Peyer's patch (tissue), 4 donors: ENCODE results near the gene ASPHD2. TPM values are rescaled to one million over a fixed set of nuclear protein-coding genes. Genes with fewer than 3 reads are reported as not detected.

Source experiments
- DNase-seq, 3 donors: peaks; one replicate each; pipeline ENCODE4 v3.0.0-alpha.2; 2017 to 2019
- H3K27ac ChIP-seq, 4 donors: fragments of 200-600 bp; sonication (generic); one replicate each; pipeline ENCODE4 v1.5.1; 2016 to 2019
- H3K27me3 ChIP-seq, 2 donors: fragments of 200-600 bp; sonication (generic); one replicate each; pipeline ENCODE4 v1.5.1; 2019
- H3K36me3 ChIP-seq, 3 donors: fragments of 200-600 bp; sonication (generic); one replicate each; pipeline ENCODE4 v1.5.1; 2016 to 2019
- H3K4me1 ChIP-seq, 4 donors: fragments of 200-600 bp; sonication (generic); one replicate each; pipeline ENCODE4 v1.5.1; 2016 to 2019
- H3K4me3 ChIP-seq, 4 donors: fragments of 200-600 bp; sonication (generic); 1 replicate in 3 of 4; 2 replicates in 1 of 4; pipeline ENCODE4 v1.5.1; 2016 to 2019; ENCODE audit warnings: mild to moderate bottlenecking in 1 of 4
- H3K9me3 ChIP-seq, 4 donors: fragments of 200-600 bp; sonication (generic); one replicate each; pipeline ENCODE4 v1.5.1; 2016 to 2019; ENCODE audit warnings: mild to moderate bottlenecking in 1 of 4
- CTCF ChIP-seq, 6 experiments: fragments of 450-650 bp in 4 of 6; fragments of 200-600 bp in 2 of 6; sonication (generic) in 1 of 6; IDR thresholded peaks; one replicate each; pipeline ENCODE4 v1.5.1; 2017 to 2019; ENCODE audit warnings: antibody characterized with exemption in 6 of 6, mild to moderate bottlenecking in 3 of 6, moderate library complexity in 1 of 6
- POLR2A ChIP-seq, 2 donors: fragments of 450-650 bp; IDR thresholded peaks; one replicate each; pipeline ENCODE4 v1.5.1; 2017; ENCODE audit warnings: antibody characterized with exemption in 2 of 2, mild to moderate bottlenecking in 2 of 2, moderate library complexity in 2 of 2
- small RNA-seq, 2 donors: library from RNA; depleted of rRNA; stranded (forward); fragments of <200 nt; gene quantifications; one replicate each; pipeline ENCODE3, GENCODE V24; 2016
- total RNA-seq, 4 donors: library from RNA; depleted of rRNA; stranded (reverse); fragments of >200 nt; gene quantifications; one replicate each; pipeline ENCODE4 v1.1.0, GENCODE V29; 2016

The ASPHD2 gene
- total RNA-seq, 4 donors from 2014 or later: 0.95 to 6.6 (median 1.4) TPM

- peaks cover 0 to 8% (median 3%) of the 10 kb centered on the region in 4 donors for H3K4me1 ChIP-seq
- peaks cover 0 to 73% (median 0%) of the 10 kb centered on the region in 3 donors for H3K36me3 ChIP-seq
- H3K27ac ChIP-seq: no peak overlapping the region
- no peak for TF ChIP-seq POLR2A (IDR thresholded peaks at IDR 0.05)
- TF ChIP-seq CTCF (IDR thresholded peaks at IDR 0.05): no peak
- DNase-seq: no peak
- H3K4me3 ChIP-seq: no peak overlapping the region
- no peaks in the 10 kb centered on the region for H3K9me3 ChIP-seq
- no peaks in the 10 kb centered on the region for H3K27me3 ChIP-seq
Observed at GRCh38 chr22:26489447-26490036, 60.5 kb downstream of the ASPHD2 start.

- no peak for DNase-seq
- Histone ChIP-seq H3K27ac (no peak overlapping the region), H3K27me3 (no peaks in the 10 kb centered on the region), H3K4me1 (no peaks in the 10 kb centered on the region), H3K4me3 (no peak overlapping the region), H3K36me3 (peaks cover 0 to 97% (median 0%) of the 10 kb centered on the region in 3 donors), H3K9me3 (no peaks in the 10 kb centered on the region)
- TF ChIP-seq POLR2A (IDR thresholded peaks at IDR 0.05) (no peak), CTCF (IDR thresholded peaks at IDR 0.05) (no peak)
Observed at GRCh38 chr22:26492220-26492619, 63.2 kb downstream of the ASPHD2 start.

DNA sequence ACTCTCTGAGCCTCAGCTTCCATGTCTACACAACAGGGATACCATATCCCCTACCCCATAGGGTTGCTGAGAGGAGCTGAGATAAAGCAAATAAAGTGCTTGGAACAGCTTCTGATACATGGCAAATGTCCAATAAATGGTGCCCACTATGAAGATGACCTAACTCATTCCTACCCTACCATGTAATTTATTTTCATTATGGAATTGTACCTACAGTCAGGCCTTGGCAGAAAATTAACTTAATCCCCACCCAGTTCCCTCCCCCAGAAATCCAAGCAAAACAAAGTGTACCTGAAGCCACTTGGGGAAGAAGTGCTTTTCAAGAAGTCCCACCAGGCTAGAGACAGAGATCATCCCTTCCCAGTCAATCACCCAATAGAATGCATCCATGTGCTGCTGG lies 65.4 kb downstream of the ASPHD2 start:
- no peaks in the 10 kb centered on the region for H3K4me1 ChIP-seq
- peaks cover 0 to 97% (median 8%) of the 10 kb centered on the region in 3 donors for H3K36me3 ChIP-seq
- no peaks in the 10 kb centered on the region for H3K27me3 ChIP-seq
- H3K9me3 ChIP-seq: no peaks in the 10 kb centered on the region
- H3K27ac ChIP-seq: no peak overlapping the region
- DNase-seq: no peak
- TF ChIP-seq POLR2A (IDR thresholded peaks at IDR 0.05) (no peak), CTCF (IDR thresholded peaks at IDR 0.05) (no peak)
- H3K4me3 ChIP-seq: no peak overlapping the region

Small RNA genes lying within 50 kb of the gene (small RNA-seq; reads per million reads assigned to genes)
- 0 reads per million in 2 donors for gene RNA5SP495

Other genes with a start within 250 kb of the ASPHD2 start
- 10 to 100 TPM; 22.8 to 74.3 (median 47.0) TPM for gene HPS4, start 54.5 kb downstream of the ASPHD2 start, total RNA-seq
- gene SRRD, start 54.6 kb downstream of the ASPHD2 start, total RNA-seq: 10 to 100 TPM in 2 of 4 donors, 1 to 10 TPM in 2; 4.2 to 17.3 (median 10.1) TPM
- gene TFIP11, start 83.2 kb downstream of the ASPHD2 start, total RNA-seq: 10 to 100 TPM; 24.0 to 46.2 (median 30.8) TPM
- 10 to 100 TPM; 26.8 to 47.9 (median 38.5) TPM for gene TPST2, start 160.9 kb downstream of the ASPHD2 start, total RNA-seq
- gene CRYBB1, start 188.8 kb downstream of the ASPHD2 start, total RNA-seq: not detected
- not detected for gene CRYBA4, start 192.7 kb downstream of the ASPHD2 start, total RNA-seq
- gene MIAT, start 228.3 kb downstream of the ASPHD2 start, total RNA-seq: 10 to 100 TPM in 1 of 4 donors, 1 to 10 TPM in 3; 2.5 to 31.4 (median 5.9) TPM